T-helper 2 cell (primary cell): ENCODE measurements around the gene GCG.

Experiments used
- DNase-seq, 5 experiments: peaks; one replicate each; pipeline versions ENCODE4 v3.0.0 to v3.0.0-alpha.2; 2012 to 2022
- total RNA-seq, 2 donors: gene quantifications; one replicate each; lab custom pipeline; 2026; lab: John Stamatoyannopoulos, UW

Gene GCG
- total RNA-seq = 0 reads per million in 2 donors

GRCh38 chr2:162152147-162152546, at the start of gene GCG:
GCG (minus strand) TSS chr2:162152247; CDS start chr2:162149178, 3,069 bp downstream.
- DNase-seq = no peak

- DNase-seq = no peak
Observed at GRCh38 chr2:162200636-162201035, 48.6 kb upstream of the GCG start.

GRCh38 chr2:162199913-162200312, 47.9 kb upstream of the GCG start:
- no peak for DNase-seq

- DNase-seq = no peak
Observed at GRCh38 chr2:162198239-162198638, 46.2 kb upstream of the GCG start.

- DNase-seq = no peak
Observed at GRCh38 chr2:162197069-162197825, 45.2 kb upstream of the GCG start.

GRCh38 chr2:162196638-162197037, 44.6 kb upstream of the GCG start:
- DNase-seq = no peak

GRCh38 chr2:162188451-162188850, 36.4 kb upstream of the GCG start:
- DNase-seq = no peak

- DNase-seq = no peak
Observed at GRCh38 chr2:162185541-162186232, 33.6 kb upstream of the GCG start.

- DNase-seq = no peak
Observed at GRCh38 chr2:162184821-162185450, 32.9 kb upstream of the GCG start.

- DNase-seq = no peak
Observed at GRCh38 chr2:162184359-162184758, 32.3 kb upstream of the GCG start.

- DNase-seq = no peak
Observed at GRCh38 chr2:162182395-162182794, 30.3 kb upstream of the GCG start.

GRCh38 chr2:162177301-162177700, 25.3 kb upstream of the GCG start:
- no peak for DNase-seq

- DNase-seq = no peak
Observed at GRCh38 chr2:162175714-162176113, 23.7 kb upstream of the GCG start.

- no peak for DNase-seq
Observed at GRCh38 chr2:162174746-162175145, 22.7 kb upstream of the GCG start.

GRCh38 chr2:162172802-162173370, 20.8 kb upstream of the GCG start:
- DNase-seq = no peak

- no peak for DNase-seq
Observed at GRCh38 chr2:162166745-162167144, 14.7 kb upstream of the GCG start.

GRCh38 chr2:162166174-162166573, 14.1 kb upstream of the GCG start:
- no peak for DNase-seq

- no peak for DNase-seq
Observed at GRCh38 chr2:162164802-162165201, 12.8 kb upstream of the GCG start.

GRCh38 chr2:162159446-162159845, 7.4 kb upstream of the GCG start:
- DNase-seq = no peak

- DNase-seq = no peak
Observed at GRCh38 chr2:162156149-162156548, 4.1 kb upstream of the GCG start.

GRCh38 chr2:162155093-162155492, 3.0 kb upstream of the GCG start:
- DNase-seq = no peak

- DNase-seq = peak in 4 of 5 experiments; percentile 8 to 75 (median 21)
Observed at GRCh38 chr2:162153608-162154224, 1.7 kb upstream of the GCG start.

- no peak for DNase-seq
Observed at GRCh38 chr2:162149940-162150339, 2.1 kb downstream of the GCG start.
